ENCODE data around the gene KLHDC8B.

Gene KLHDC8B

GRCh38 chr3:49171119-49171774 lies at the start of gene KLHDC8B:
Gene KLHDC8B, plus strand, starts transcription at chr3:49171598. Its CDS starts 1,172 bp downstream, at chr3:49172770.
- DNase-seq: no peak

GRCh38 chr3:49122022-49122421 lies 49.4 kb upstream of the KLHDC8B start:
- DNase-seq: no peak

- no peak for DNase-seq
Measured at GRCh38 chr3:49122451-49122850, 48.9 kb upstream of the KLHDC8B start.

- no peak for DNase-seq
Measured at GRCh38 chr3:49122886-49123545, 48.4 kb upstream of the KLHDC8B start.

GRCh38 chr3:49123687-49124086 lies 47.7 kb upstream of the KLHDC8B start:
- no peak for DNase-seq

GRCh38 chr3:49124203-49124602 lies 47.2 kb upstream of the KLHDC8B start:
- DNase-seq: no peak

- DNase-seq: no peak
Measured at GRCh38 chr3:49124991-49125670, 46.3 kb upstream of the KLHDC8B start.

- no peak for DNase-seq
Measured at GRCh38 chr3:49131040-49131439, 40.4 kb upstream of the KLHDC8B start.

GRCh38 chr3:49131576-49131975 lies 39.8 kb upstream of the KLHDC8B start:
- no peak for DNase-seq

- DNase-seq: no peak
Measured at GRCh38 chr3:49132073-49132436, 39.3 kb upstream of the KLHDC8B start.

GRCh38 chr3:49132437-49133225 lies 38.8 kb upstream of the KLHDC8B start, which contains the start of gene LAMB2:
Gene LAMB2, minus strand, starts transcription at chr3:49133050. Its CDS starts 183 bp downstream, at chr3:49132867.
- DNase-seq: no peak

GRCh38 chr3:49133226-49133951 lies 38.0 kb upstream of the KLHDC8B start:
- DNase-seq: no peak

GRCh38 chr3:49134471-49135265 lies 36.7 kb upstream of the KLHDC8B start:
- no peak for DNase-seq

GRCh38 chr3:49135499-49135898 lies 35.9 kb upstream of the KLHDC8B start:
- DNase-seq: no peak

GRCh38 chr3:49140080-49140479 lies 31.3 kb upstream of the KLHDC8B start:
- DNase-seq: no peak

GRCh38 chr3:49148159-49148558 lies 23.2 kb upstream of the KLHDC8B start:
- no peak for DNase-seq

GRCh38 chr3:49151610-49152009 lies 19.8 kb upstream of the KLHDC8B start:
- no peak for DNase-seq

- no peak for DNase-seq
Measured at GRCh38 chr3:49153349-49153912, 18.0 kb upstream of the KLHDC8B start.

- DNase-seq: no peak
Measured at GRCh38 chr3:49157289-49157688, 14.1 kb upstream of the KLHDC8B start.

- no peak for DNase-seq
Measured at GRCh38 chr3:49158103-49158709, 13.2 kb upstream of the KLHDC8B start.

- DNase-seq: no peak
Measured at GRCh38 chr3:49158792-49159191, 12.6 kb upstream of the KLHDC8B start.
